Activated CD8-positive, alpha-beta memory T cell treated with anti-CD3 and anti-CD28 coated beads, Interleukin-2, amount 50 U/mL, for 4 hours (primary cell): ENCODE measurements around the gene FASTKD1.
A peak's percentile ranks its signal among the peaks of the same experiment; 100 is the strongest.
"Not testable (repeated sequence)": the region's sequence is repeated elsewhere in the genome, so short reads cannot be mapped to it uniquely, and the experiment has no call there.

Source experiments
- DNase-seq: peaks from one replicate; pipeline ENCODE4 v3.0.0-alpha.2; 2020

FASTKD1 gene

GRCh38 chr2:169573160-169573973 is at the start of gene FASTKD1:
Gene FASTKD1, minus strand, starts transcription at chr2:169573865. Its CDS starts 1,836 bp downstream, at chr2:169572029.
- peak; percentile 86 for DNase-seq

DNA sequence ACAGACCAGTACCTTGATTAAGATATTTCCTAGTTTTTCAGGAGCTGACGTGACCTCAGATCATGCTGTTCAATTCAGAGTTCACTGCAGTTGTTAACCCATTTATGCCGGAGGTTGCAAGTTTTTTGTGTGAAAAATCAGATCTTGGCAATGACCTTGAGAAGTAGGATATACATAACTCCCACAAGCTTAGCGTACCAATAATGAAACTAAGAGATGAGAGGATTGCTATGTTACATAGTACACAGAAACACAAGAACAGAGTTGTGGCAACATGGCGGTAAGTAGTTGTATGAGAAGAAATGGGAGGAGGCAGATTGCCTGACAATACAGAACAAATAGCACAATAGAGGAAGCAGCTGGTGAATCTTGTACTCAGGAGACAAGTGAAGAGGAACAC is 49.6 kb upstream of the FASTKD1 start:
- no peak for DNase-seq

- DNase-seq: no peak
Observed at GRCh38 chr2:169620509-169620908, 46.8 kb upstream of the FASTKD1 start.

DNA sequence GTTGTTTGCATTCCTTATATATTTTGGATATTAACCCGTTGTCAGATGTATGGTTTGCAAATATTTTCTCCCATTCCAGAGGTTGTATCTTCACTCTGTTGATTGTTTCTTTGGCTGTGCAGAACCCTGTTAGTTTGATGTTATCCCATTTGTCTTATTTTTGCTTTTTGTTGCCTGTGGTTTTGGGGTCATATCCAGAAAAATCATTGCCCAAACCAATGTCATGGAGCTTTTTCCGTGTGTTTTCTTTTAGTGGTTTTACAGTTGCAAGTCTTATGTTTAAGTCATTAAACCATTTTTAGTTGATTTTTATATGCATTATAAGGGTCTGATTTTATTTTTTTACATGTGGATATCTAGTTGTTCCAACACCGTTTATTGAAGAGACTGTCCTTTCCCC is 46.3 kb upstream of the FASTKD1 start:
- DNase-seq: no peak

GRCh38 chr2:169615982-169616381 is 42.3 kb upstream of the FASTKD1 start:
- DNase-seq: not testable (repeated sequence)

GRCh38 chr2:169613876-169614275 is 40.2 kb upstream of the FASTKD1 start:
- DNase-seq: no peak

GRCh38 chr2:169609264-169609663 is 35.6 kb upstream of the FASTKD1 start:
- DNase-seq: no peak

DNA sequence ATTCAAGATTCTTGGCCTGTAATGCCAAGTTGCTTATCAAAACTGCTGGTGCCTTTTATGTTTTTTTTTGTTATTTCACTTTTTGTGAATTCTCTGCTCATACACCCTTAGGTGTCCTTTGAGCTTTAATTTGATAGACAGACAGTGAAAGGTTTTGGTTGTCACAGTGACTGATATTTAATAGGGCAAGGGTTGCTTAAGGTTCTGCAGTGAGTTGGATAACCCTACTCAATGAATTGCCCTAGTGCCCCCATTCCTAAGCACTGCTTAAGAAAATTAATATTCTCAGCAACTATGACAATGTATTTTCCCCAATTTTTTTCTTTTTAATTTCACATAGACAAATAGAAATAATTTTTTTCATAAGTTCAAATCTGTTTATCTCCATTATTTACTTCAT is 25.9 kb upstream of the FASTKD1 start:
- DNase-seq: no peak

DNA sequence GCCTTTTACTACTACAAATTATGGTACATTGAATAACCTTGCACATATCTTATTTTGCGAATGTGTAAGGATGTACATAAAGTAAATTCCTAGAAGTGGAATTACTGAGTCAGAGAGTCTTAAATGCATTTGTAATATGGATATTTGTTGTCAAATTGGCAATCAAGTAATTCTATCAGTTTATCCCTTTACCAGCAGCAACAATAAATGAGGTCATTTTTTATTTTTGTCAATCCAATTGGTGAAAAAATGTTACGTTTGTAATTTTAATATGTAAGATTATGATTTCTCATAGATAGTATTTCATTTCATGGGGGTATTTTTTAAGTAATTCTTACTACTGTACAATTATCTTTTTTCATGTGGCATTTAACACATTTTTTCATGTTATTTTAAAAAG is 25.3 kb upstream of the FASTKD1 start:
- no peak for DNase-seq

DNA sequence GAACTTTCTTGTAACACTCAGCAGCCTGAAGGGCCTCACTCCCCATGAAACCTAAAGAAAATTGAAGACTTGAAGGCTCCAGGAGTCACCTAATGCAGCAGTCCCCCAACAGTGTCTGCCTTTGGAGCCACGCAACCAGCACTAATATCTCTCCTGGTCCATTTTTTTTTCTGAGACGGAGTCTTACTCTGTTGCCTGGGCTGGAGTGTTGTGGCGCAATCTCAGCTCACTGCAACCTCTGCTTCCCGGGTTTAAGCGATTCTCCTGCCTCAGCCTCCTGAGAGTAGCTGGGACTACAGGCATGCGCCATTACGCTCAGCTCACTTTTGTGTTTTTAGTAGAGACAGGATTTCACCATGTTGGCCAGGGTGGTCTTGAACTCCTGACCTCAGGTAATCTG is 22.9 kb upstream of the FASTKD1 start:
- DNase-seq: not testable (repeated sequence)

- no peak for DNase-seq
Observed at GRCh38 chr2:169590804-169591203, 17.1 kb upstream of the FASTKD1 start.

DNA sequence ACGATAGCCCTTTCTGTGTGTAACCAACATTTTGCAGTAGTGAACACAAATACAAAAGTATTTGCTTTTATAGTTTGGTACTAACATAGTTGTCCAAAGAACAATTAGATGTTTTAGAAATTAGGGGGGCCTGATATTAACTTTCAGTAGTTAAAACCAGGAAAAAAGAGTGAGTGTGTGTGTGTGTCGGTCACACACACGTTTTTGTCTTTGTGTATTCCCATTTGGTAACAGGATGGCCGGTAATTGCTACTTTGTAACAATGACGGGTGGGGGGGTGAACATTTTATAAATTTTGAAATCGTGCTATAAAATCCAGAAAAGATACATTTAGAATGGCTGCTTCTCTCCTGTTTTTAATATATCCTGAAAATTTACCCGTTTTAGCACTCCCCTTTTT is 12.0 kb upstream of the FASTKD1 start:
- no peak for DNase-seq

GRCh38 chr2:169584005-169584877 is 10.6 kb upstream of the FASTKD1 start, which contains the start of gene PPIG:
Gene PPIG, plus strand, starts transcription at chr2:169584351. Its CDS starts 19,691 bp downstream, at chr2:169604042.
- peak; percentile 87 for DNase-seq

GRCh38 chr2:169583518-169583917 is 9.9 kb upstream of the FASTKD1 start:
- DNase-seq: no peak

DNA sequence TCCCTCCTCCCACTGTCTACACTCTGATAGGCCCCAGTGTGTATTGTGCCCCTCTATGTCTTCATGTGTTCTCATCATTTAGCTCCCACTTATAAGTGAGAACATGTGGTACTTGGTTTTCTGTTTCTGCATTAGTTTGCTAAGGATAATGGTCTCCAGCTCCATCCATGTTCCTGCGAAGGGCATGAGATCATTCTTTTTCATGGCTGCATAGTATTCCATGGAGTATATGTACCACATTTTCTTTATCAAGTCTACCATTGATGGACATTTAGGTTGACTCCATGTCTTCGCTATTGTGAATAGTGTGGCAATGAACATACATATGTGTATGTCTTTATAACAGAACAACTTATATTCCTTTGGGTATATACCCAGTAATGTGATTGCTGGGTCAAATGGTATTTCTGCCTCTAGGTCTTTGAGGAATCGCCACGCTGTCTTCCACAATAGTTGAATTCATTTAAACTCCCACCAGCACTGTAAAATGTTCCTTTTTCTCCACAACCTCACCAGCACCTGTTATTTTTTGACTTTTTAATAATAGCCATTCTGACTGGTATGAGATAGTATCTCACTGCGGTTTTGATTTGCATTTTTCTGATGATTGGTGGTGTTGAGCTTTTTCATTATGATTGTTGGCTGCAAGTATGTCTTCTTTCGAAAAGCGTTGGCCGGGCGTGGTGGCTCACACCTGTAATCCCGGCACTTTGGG is 9.0 kb upstream of the FASTKD1 start:
- DNase-seq: not testable (repeated sequence)

DNA sequence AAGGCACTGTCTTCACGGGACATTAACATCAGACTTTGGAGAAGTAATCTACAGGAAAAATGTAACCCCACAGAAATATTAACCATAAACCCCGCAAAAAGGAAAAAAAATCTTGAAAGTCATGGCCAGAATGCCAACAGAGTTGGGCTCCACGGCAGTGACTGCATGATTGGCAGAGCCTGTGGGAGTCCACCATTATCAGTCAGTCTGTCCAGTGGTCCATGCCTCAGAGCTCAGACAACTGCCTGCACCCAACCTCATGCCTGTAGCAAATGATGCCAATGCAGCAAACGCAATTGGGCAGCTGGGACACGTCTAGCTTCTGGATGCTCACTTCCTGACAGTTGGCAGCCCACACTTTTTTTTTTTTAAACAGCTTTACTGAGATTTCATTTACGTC is 5.4 kb upstream of the FASTKD1 start:
- DNase-seq: no peak

- DNase-seq: not testable (repeated sequence)
Observed at GRCh38 chr2:169575264-169575663, 1.6 kb upstream of the FASTKD1 start.

GRCh38 chr2:169574539-169574938 is 874 bp upstream of the FASTKD1 start:
- DNase-seq: not testable (repeated sequence)

- DNase-seq: no peak
Observed at GRCh38 chr2:169573974-169574299, 272 bp upstream of the FASTKD1 start.

DNA sequence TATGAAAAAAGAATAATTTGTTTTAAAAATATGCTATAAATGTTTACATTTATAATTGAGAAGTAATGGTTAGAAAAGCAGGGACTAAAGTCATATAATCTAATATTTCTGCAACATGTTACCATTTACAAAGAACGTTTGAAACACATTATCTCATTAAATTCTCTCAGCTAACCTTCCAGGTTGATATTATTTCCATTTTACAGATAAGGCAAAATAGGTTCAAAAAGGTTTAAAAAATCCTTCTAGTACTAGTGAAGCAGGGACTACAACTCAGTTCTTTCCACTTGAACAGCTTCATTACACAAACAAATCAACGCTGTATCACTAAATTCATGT is 875 bp downstream of the FASTKD1 start:
- no peak for DNase-seq

DNA sequence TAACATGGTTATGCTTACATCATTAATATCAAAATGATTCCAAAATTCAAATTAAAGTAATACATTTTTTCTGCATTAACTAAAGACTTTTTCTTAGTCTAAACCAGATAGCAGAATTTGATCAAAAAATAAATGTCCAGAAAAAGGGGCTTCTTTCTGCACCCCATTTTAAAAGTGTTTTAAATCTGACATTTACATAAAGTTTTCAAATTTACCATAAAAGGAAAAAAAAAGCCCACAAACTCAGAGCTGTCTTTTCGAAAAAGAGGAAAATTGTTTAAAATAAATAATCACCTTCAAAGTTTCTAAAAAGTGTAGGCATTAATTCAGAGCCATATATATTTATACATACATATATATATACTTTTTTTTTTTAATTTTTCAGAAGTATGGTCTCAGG is 1.5 kb downstream of the FASTKD1 start:
- DNase-seq: no peak

- DNase-seq: no peak
Observed at GRCh38 chr2:169571571-169571970, 2.1 kb downstream of the FASTKD1 start.

GRCh38 chr2:169570752-169571151 is 2.9 kb downstream of the FASTKD1 start:
- not testable (repeated sequence) for DNase-seq
